AG09319 (cell line): ENCODE results near the gene GPATCH1.

Experiments used
- DNase-seq: peaks from one replicate; pipeline ENCODE4 v3.0.0-alpha.2; 2010; ENCODE audit warnings: low read depth; ENCODE audit errors: extremely low read depth
- TF ChIP-seq, protein P1 (sequence below): IDR thresholded peaks from 2 replicates; pipeline ENCODE4 v1.5.1; 2011; ENCODE audit warnings: low read depth, mild to moderate bottlenecking, inconsistent platforms, low read length, moderate library complexity

GPATCH1 gene

DNA sequence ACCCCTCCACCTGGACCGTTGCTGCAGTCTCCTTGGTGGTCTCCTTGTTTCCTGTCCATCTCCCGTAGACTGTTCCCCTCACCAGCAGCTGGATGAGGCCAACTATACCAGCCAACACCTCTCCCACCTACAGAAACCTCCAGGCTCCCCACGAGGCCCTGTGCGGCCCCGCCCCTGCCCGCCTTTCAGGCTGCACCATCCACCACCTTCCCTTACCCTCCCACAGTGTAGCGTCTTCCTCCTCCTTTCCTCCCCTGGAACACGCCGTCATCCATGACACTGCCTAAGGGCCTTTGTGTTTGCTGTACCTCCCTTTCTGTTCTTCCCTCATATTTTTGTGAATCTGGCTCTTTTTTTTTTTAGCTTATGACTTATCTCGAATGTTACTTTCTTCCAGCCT, 27.2 kb downstream of the GPATCH1 start:
- TF ChIP-seq, protein P1, sequence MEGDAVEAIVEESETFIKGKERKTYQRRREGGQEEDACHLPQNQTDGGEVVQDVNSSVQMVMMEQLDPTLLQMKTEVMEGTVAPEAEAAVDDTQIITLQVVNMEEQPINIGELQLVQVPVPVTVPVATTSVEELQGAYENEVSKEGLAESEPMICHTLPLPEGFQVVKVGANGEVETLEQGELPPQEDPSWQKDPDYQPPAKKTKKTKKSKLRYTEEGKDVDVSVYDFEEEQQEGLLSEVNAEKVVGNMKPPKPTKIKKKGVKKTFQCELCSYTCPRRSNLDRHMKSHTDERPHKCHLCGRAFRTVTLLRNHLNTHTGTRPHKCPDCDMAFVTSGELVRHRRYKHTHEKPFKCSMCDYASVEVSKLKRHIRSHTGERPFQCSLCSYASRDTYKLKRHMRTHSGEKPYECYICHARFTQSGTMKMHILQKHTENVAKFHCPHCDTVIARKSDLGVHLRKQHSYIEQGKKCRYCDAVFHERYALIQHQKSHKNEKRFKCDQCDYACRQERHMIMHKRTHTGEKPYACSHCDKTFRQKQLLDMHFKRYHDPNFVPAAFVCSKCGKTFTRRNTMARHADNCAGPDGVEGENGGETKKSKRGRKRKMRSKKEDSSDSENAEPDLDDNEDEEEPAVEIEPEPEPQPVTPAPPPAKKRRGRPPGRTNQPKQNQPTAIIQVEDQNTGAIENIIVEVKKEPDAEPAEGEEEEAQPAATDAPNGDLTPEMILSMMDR, result no peak
- DNase-seq, result no peak

- no peak for DNase-seq
- TF ChIP-seq, protein P1, result no peak
Observed at GRCh38 chr19:33110137-33110910, 29.3 kb downstream of the GPATCH1 start.

DNA sequence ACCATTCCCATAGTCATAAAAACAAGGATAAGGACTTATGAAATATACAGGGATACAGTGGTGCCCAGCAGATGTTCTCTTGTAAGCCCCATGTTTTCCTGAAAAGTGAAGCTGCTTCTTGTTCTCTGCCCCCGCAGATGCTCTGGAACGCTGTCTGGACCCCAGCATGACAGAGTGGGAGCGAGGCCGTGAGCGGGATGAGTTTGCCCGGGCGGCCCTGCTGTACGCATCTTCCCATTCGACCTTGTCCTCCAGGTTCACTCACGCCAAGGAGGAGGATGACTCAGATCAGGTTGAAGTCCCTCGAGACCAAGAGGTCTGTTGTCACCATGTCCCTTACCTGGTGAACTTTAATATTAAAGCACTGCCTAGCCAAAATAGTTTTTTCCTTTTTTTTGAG, 30.6 kb downstream of the GPATCH1 start:
- no peak for DNase-seq
- TF ChIP-seq, protein P1, result no peak

DNA sequence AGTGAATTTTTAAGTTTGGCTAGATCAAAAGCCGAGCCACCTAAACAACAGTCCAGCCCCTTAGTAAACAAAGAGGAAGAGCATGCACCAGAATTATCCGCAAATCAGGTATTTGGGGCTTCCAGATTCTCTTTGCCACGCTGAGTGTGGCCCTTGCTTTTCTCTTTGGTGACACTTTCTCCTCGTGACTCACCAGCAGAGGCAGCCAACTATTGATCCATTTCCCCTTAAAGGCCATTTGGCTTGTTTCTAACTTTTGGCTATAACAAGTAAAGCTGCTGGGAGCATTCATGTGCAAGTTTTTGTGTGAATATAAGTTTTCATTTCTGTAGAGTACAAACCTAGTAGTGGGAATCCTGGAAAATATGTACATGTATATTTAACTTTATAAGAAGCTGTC, 33.3 kb downstream of the GPATCH1 start:
- TF ChIP-seq, protein P1, result no peak
- DNase-seq, result no peak

GRCh38 chr19:33117501-33117900, 36.5 kb downstream of the GPATCH1 start:
- no peak for DNase-seq
- TF ChIP-seq, protein P1, result no peak

- no peak for DNase-seq
- TF ChIP-seq, protein P1, result no peak
Observed at GRCh38 chr19:33118643-33119042, 37.7 kb downstream of the GPATCH1 start.

GRCh38 chr19:33124207-33125098, 43.5 kb downstream of the GPATCH1 start:
- TF ChIP-seq, protein P1, result no peak
- DNase-seq, result no peak
